Keratinocyte (primary cell): Measurements from ENCODE around the gene FRRS1L.

Experiments used
- CTCF ChIP-seq, 3 experiments: IDR thresholded peaks in 1 of 3; conservative IDR thresholded peaks in 1 of 3; optimal IDR thresholded peaks in 1 of 3; 2 replicates in 2 of 3; 3 replicates in 1 of 3; pipeline versions ENCODE3 to v1.5.1; 2011; ENCODE audit warnings: low read length in 3 of 3, mild to moderate bottlenecking in 3 of 3, moderate library complexity in 2 of 3, control low read depth in 1 of 3, inconsistent platforms in 1 of 3; ENCODE audit not compliant: insufficient read depth in 2 of 3; ENCODE audit errors: extremely low read depth in 1 of 3
- EZH2 ChIP-seq: IDR thresholded peaks from one replicate; pipeline ENCODE4 v1.6.1; 2012; ENCODE audit warnings: inconsistent platforms, mild to moderate bottlenecking, low read length, moderate library complexity

- TF ChIP-seq CTCF (optimal IDR thresholded peaks at IDR 0.05 in 1 of 3, IDR thresholded peaks at IDR 0.05 in 1 of 3, conservative IDR thresholded peaks at IDR 0.05 in 1 of 3; ENCODE audit: extremely low read depth in 1 of 3, insufficient read depth in 2 of 3, low read length in 3 of 3) (no peak), EZH2 (no peak)
These were observed 25.7 kb downstream of the FRRS1L start for GRCh38 chr9:109141375-109141774.
